GM18517 (cell line): Measurements from ENCODE around the gene SPEM2.
A peak's percentile ranks its signal among the peaks of the same experiment; 100 is the strongest.

Source experiments
- ATAC-seq: cut with Tn5 transposase; IDR thresholded peaks from one replicate; pipeline ENCODE4 v1.9.1; 2021; ENCODE audit warnings: mild to moderate bottlenecking, moderate library complexity; ENCODE audit not compliant: unreplicated experiment

The SPEM2 gene

DNA sequence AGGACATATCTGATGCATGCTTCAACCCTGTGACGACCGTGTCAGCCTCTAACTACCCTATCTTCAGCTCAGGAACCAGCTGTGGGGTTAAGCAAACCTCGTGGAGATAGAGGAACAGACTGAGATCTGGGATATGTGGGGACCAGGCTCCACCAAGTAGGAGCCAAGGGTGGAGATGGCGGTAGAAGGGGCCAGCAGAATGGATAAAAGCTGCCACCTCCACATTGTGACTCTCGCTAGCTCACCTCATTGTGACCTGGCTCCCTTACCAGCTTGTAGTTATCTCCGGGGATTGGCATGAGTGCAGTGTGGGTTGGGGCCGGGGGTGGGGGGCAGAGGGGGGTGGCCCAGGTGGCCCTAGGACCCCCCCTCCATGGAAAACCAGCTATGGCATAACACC is at the start of gene SPEM2:
Gene SPEM2, plus strand, starts transcription at position 301 of the 400 bp plus-strand sequence. Its CDS starts 73 bp downstream, at position 374.
- ATAC-seq: no peak

DNA sequence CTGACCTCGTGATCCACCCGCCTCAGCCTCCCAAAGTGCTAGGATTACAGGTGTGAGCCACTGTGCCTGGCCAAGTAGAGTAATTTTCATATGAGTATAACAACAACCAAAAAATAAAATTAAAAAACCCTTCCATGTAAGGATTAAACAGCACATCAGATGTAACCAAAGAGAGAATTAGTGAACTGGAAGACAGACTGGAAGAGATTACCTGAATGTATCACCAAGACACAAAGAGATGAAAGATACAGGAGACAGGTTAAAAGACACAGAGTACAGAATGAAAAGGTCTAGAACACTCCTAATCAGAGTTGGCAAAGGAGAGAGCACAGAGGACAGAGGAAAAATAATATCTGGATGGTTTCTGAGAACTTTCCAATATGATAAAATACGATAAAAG is 46.3 kb upstream of the SPEM2 start:
- no peak for ATAC-seq

DNA sequence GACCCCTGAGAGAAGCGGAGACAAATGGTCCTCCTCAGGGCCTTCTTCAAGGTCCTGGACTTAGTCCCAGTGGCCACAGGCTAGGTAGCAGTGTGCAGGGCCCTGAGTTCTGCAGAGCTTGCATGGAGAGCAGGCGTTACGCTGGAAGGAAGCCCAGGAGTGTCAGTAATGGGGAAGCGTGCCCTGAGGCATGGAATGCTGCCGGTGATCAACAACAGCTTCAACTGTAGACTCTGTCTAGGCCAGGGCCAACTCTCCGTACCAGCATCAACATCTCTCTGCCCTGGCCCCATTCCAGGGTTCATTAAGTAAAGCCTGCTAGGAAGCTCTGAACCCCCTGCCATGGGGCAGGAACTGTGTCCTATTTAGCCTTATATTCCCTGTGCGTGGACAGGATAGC is 45.1 kb upstream of the SPEM2 start:
- ATAC-seq: no peak

GRCh38 chr17:7380855-7381683 is 44.3 kb upstream of the SPEM2 start, which contains the start of gene TNK1:
Gene TNK1 (plus strand): TSS chr17:7381089. CDS start chr17:7382927, 1,838 bp downstream.
- no peak for ATAC-seq

DNA sequence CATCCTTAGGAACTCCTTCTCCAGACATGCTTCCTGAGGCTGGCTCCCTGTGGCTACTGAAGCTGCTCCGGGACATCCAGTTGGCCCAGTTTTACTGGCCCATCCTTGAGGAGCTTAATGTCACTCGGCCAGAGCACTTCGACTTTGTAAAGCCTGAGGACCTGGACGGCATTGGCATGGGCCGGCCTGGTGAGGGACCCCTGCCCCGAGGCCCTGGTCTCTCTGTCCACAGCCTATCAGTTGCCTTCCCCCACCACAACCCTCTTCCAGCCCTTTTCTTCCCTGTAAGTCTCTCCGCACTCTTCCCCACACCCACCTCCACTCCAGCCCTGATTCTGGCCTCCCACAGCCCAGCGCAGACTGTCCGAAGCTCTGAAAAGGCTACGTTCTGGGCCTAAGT is 42.5 kb upstream of the SPEM2 start:
- ATAC-seq: no peak

DNA sequence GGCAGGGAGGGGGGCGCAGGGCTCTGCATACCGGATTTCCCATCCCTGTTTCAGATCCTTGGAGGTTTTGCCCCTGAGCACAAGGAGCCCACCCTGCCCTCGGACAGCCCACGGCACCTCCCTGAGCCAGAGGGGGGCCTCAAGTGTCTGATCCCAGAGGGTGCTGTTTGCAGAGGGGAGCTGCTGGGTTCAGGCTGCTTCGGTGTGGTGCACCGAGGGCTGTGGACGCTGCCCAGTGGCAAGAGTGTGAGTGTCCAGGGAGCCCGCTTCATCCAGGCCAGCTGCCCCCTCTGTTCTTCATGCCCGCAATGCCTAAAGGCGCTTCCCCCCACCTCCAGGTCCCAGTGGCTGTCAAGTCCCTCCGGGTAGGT is 42.1 kb upstream of the SPEM2 start:
- ATAC-seq: no peak

GRCh38 chr17:7383742-7384488 is 41.5 kb upstream of the SPEM2 start:
- no peak for ATAC-seq

- no peak for ATAC-seq
These were observed 40.8 kb upstream of the SPEM2 start for GRCh38 chr17:7384489-7385081.

- ATAC-seq: no peak
These were observed 36.6 kb upstream of the SPEM2 start for GRCh38 chr17:7388856-7389255.

GRCh38 chr17:7389924-7390910 is 35.2 kb upstream of the SPEM2 start:
- ATAC-seq: no peak

GRCh38 chr17:7391307-7391706 is 34.1 kb upstream of the SPEM2 start:
- no peak for ATAC-seq

DNA sequence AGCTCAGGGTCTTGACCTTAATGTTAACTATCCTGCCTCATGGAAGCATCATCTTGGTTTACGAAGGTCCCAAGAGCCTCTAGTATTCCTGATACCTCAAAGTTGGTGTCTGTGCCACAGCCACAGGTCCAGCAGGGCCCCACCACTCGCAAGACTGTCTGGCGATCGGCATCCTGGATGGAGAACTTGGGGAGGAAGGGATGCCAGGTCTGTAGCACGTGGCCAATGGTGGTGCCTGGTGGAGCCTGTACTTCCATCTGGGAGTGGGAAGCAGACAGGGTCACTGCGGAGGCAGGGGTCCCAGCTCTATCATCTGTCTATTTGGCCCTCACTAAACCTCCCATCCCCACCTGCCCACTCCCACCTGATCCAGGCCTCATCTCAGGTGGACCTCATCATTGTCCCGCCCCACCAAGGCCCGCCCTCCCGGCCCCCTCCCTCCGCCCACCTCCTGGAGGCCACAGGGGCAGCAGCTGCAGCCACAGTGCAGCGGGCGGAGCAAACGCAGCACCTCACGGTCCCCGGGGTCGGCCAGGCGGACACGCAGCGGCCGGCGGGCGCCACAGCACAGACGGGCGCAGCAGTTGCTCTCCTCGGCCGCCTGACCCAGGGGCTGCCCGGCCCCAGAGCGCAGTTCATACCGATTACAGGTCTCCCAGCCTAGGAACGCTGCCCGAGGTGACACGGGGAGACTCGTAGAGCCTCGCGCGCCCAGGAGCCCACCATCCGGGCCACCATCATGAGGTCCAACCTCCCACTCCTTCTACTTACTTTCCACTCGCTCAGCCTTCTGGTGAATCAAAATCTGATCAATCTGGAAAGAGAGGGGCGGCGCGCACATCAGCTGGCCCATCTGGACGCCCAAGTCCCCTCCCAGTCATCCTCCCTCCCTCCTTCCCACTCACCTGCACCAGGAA is 32.5 kb upstream of the SPEM2 start:
- ATAC-seq: no peak

DNA sequence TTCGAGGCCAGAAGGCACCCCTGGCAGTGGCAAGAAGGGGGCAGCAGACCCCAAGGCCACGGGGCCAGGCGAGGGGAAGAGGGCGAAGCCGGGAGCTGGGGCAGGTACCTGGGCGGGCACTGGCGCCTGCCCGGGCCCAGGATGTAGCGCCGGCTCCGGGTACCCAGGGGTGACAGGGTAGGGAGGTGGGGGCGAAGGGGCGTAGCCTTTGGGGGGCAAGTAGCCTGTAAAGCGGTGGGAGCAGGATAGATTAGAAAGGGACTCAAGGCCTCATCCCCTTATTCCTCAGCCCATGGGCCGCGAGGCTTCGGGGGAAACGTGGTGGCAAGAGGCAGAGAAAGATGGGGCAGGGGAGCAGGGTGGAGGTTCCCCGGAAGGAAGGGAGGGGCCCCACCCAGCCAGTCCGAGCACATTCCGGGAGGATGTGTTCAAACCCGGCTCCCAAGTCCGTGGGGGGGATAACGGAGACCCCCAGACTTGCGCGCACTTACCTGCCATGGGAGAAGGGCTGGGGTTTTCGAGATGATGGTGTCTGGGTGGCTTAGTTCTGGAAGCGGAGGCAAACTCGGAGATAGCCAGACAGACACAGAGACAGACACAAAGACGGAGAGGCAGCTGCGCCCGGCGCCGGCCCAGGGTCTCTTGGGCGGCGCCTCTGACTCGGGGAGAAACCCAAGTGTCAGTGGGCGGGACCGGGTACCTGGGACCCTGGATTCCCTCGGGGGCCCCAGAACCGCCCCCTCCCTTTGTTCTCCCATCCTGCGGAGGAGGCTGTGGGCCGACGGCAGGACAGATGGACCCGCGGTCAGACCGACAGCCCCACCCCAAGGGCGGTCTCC is 31.6 kb upstream of the SPEM2 start:
- ATAC-seq: peak; percentile 50

GRCh38 chr17:7394452-7395191 is 30.8 kb upstream of the SPEM2 start, which contains the start of gene PLSCR3:
Gene PLSCR3 (minus strand): TSS chr17:7394525. CDS start chr17:7394110, 415 bp downstream.
- ATAC-seq: peak; percentile 68

GRCh38 chr17:7396147-7396546 is 29.3 kb upstream of the SPEM2 start:
- ATAC-seq: no peak

DNA sequence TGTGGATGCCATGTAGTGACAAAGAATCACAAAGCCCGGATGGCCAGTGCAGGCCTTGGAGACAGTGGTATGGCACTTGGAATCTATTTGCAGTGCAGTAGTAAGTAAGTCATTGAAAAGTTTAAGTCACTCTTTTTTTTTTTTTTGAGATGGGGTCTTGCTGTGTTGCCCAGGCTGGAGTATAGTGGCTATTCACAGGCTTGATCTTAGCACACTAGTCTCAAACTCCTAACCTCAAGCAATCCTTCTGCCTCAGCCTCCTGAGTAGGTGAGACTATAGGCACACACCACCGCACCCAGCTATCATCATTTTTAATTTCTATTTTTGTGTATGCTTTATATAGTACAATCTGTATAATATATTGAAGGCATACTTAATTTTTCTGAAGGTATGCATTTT is 26.8 kb upstream of the SPEM2 start:
- no peak for ATAC-seq

GRCh38 chr17:7403043-7403726 is 22.2 kb upstream of the SPEM2 start:
- no peak for ATAC-seq

GRCh38 chr17:7403727-7403976 is 21.8 kb upstream of the SPEM2 start:
- ATAC-seq: peak; percentile 14
